Measurements from ENCODE around the gene MDH2.
"Not testable (repeated sequence)": the region's sequence is repeated elsewhere in the genome, so short reads cannot be mapped to it uniquely, and the experiment has no call there.

MDH2 gene

DNA sequence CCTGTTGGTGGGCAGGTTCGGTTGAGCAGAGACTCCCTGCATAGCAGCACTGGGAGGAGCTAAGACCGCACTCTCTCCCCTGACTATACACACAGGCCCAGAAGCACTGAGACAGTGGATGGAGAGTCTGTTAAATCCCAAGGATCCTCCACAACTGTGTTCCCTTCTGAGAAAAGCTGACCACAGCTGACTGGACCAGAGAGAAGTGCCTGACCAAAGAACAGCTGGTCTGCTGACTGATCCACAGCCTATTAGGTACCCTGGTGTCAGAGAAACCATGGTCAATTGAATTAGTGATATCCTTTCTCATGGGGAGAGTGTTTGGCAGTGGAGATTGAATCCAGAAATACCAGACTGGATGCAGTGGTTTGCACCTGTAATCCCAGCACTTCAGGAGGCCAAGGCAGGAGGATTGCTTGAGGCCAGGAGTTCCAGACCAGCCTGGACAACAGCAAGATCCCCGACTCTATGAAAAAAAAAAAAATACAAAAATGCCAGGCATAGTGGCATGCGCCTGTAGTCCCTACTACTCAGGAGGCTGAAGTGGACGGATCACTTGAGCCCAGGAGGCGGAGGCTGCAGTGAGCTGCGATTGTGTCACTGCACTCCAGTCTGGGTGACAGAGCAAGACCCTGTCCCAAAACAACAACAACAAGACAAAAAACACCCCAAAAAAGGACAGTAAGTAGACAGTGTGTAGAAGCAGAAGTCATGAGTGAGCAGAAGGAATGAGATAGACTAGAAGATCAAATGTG is 25.7 kb upstream of the MDH2 start:
- TF ChIP-seq, protein P1, sequence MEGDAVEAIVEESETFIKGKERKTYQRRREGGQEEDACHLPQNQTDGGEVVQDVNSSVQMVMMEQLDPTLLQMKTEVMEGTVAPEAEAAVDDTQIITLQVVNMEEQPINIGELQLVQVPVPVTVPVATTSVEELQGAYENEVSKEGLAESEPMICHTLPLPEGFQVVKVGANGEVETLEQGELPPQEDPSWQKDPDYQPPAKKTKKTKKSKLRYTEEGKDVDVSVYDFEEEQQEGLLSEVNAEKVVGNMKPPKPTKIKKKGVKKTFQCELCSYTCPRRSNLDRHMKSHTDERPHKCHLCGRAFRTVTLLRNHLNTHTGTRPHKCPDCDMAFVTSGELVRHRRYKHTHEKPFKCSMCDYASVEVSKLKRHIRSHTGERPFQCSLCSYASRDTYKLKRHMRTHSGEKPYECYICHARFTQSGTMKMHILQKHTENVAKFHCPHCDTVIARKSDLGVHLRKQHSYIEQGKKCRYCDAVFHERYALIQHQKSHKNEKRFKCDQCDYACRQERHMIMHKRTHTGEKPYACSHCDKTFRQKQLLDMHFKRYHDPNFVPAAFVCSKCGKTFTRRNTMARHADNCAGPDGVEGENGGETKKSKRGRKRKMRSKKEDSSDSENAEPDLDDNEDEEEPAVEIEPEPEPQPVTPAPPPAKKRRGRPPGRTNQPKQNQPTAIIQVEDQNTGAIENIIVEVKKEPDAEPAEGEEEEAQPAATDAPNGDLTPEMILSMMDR (IDR thresholded peaks at IDR 0.05; ENCODE audit: control extremely low read depth, extremely low read depth, low read depth, missing control alignments) = no peak
- DNase-seq (ENCODE audit: extremely low spot score) = no peak
- CTCF ChIA-PET = interaction anchor here (1.6 to 8.2 kb wide), 7 partner anchors 8 to 157 kb away, joined by 3 to 193 read pairs (median 48); no protein-coding TSS in a partner anchor
- POLR2A ChIA-PET = interaction anchor here (0.5 kb wide), 1 partner anchor 276 kb away, joined by 4 read pairs; no protein-coding TSS in a partner anchor

GRCh38 chr7:76023002-76023401 is 24.9 kb upstream of the MDH2 start:
- DNase-seq (ENCODE audit: extremely low spot score) = no peak
- TF ChIP-seq, protein P1 (IDR thresholded peaks at IDR 0.05; ENCODE audit: control extremely low read depth, extremely low read depth, low read depth, missing control alignments) = no peak
- ChIA-PET CTCF (interaction anchor here (0.8 to 8.2 kb wide), 5 partner anchors 9 to 158 kb away, joined by 3 to 193 read pairs (median 56); no protein-coding TSS in a partner anchor), POLR2A (interaction anchor here (0.5 kb wide), 1 partner anchor 275 kb away, joined by 4 read pairs; no protein-coding TSS in a partner anchor)

GRCh38 chr7:76029682-76030081 is 18.2 kb upstream of the MDH2 start:
- TF ChIP-seq, protein P1 (IDR thresholded peaks at IDR 0.05; ENCODE audit: control extremely low read depth, extremely low read depth, low read depth, missing control alignments) = peak; percentile 1
- CTCF ChIA-PET = interaction anchor here (1.5 to 7.8 kb wide), 2 partner anchors 9 to 233 kb away, joined by 3 to 48 read pairs; no protein-coding TSS in a partner anchor
- DNase-seq (ENCODE audit: extremely low spot score); POLR2A ChIA-PET: not testable (repeated sequence)

- ChIA-PET POLR2A (no interaction called here), CTCF (interaction anchor here (7.8 kb wide), 1 partner anchor 11 kb away, joined by 48 read pairs; no protein-coding TSS in a partner anchor)
- DNase-seq (ENCODE audit: extremely low spot score) = no peak
- TF ChIP-seq, protein P1 (IDR thresholded peaks at IDR 0.05; ENCODE audit: control extremely low read depth, extremely low read depth, low read depth, missing control alignments) = no peak
Observed at GRCh38 chr7:76031964-76032363, 15.9 kb upstream of the MDH2 start.

DNA sequence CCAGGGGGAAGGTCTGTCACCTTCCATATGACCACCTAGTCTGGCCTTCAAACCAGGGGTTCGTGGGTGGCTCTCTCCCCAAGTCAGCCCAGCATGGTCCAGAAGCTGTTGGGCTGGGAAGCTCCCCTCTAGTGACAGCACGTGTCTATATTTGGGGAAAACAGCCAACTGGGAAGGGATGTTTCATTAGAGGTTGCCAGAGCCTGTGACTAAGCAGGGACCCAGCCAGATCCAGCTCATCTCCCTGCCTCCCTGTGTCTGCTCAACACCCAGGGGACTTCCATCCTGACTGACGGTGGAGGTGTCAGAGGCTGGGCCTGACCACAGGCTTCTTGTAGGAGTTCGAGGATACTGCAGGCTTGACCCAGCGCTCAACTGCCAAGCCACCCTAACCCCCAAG is 10.6 kb upstream of the MDH2 start:
- DNase-seq (ENCODE audit: extremely low spot score) = no peak
- CTCF ChIA-PET = interaction anchor here (1.4 to 3.0 kb wide), 3 partner anchors 16 to 171 kb away, joined by 3 to 22 read pairs (median 8); no protein-coding TSS in a partner anchor
- TF ChIP-seq, protein P1 (IDR thresholded peaks at IDR 0.05; ENCODE audit: control extremely low read depth, extremely low read depth, low read depth, missing control alignments) = no peak
- POLR2A ChIA-PET = interaction anchor here (1.5 kb wide), 1 partner anchor 17 kb away, joined by 3 read pairs; no protein-coding TSS in a partner anchor

DNA sequence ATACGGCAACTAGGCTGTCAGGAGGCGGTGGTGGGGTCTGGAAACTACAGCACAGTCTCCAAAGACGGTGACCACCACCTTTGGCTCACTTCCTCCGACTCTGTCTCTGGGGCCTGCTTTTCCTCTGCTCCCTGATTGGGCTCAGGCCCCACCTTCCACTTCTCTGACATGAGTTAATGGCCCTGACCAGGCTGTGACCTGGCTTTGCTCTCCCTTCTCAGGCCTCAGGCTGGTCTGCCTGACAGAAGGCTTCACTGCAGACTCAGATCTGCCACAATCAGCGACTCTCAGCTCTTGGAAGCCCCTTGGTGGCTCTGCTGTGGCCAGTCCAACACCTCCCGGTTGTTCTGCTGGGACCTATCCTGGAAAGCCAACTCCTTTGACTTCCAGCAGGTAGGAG is 7.8 kb upstream of the MDH2 start:
- TF ChIP-seq, protein P1 (IDR thresholded peaks at IDR 0.05; ENCODE audit: control extremely low read depth, extremely low read depth, low read depth, missing control alignments) = no peak
- ChIA-PET POLR2A (no interaction called here), CTCF (no interaction called here)
- DNase-seq (ENCODE audit: extremely low spot score) = no peak

Measured in GM10248 (cell line).